Endothelial cell (in vitro differentiated cells): ENCODE measurements around the gene CD83. TPM values are rescaled to one million over a fixed set of nuclear protein-coding genes. Genes with fewer than 3 reads are reported as not detected.
"Not testable (repeated sequence)": the region's sequence is repeated elsewhere in the genome, so short reads cannot be mapped to it uniquely, and the experiment has no call there.

Experiments used
- DNase-seq: peaks from one replicate; pipeline ENCODE4 v3.0.0; 2021; ENCODE audit warnings: low spot score
- H3K27ac Mint-ChIP-seq: one replicate; pipeline ENCODE4 v1.8.0; 2021; ENCODE audit warnings: mixed read lengths, inconsistent platforms; ENCODE audit not compliant: unreplicated experiment
- H3K27me3 Mint-ChIP-seq: one replicate; pipeline ENCODE4 v1.8.0; 2021; ENCODE audit warnings: mild to moderate bottlenecking, moderate library complexity, mixed read lengths, inconsistent platforms; ENCODE audit not compliant: unreplicated experiment
- H3K36me3 Mint-ChIP-seq: one replicate; pipeline ENCODE4 v1.8.0; 2021; ENCODE audit warnings: mild to moderate bottlenecking, low read depth, mixed read lengths, inconsistent platforms; ENCODE audit not compliant: unreplicated experiment
- H3K4me1 Mint-ChIP-seq: one replicate; pipeline ENCODE4 v1.8.0; 2021; ENCODE audit warnings: mild to moderate bottlenecking, mixed read lengths, inconsistent platforms; ENCODE audit not compliant: unreplicated experiment
- H3K4me3 Mint-ChIP-seq: one replicate; pipeline ENCODE4 v1.8.0; 2021; ENCODE audit warnings: mild to moderate bottlenecking, mixed read lengths, inconsistent platforms; ENCODE audit not compliant: unreplicated experiment
- H3K9me3 Mint-ChIP-seq: one replicate; pipeline ENCODE4 v1.8.0; 2021; ENCODE audit warnings: mixed read lengths, inconsistent platforms; ENCODE audit not compliant: unreplicated experiment
- total RNA-seq: library from RNA; stranded (reverse); fragmentation: NEBNext Ultra II Directional; extraction: Animal tissue kit (Norgen Biotek cat#: 25700); gene quantifications from one replicate; pipeline ENCODE4 v1.2.1, GENCODE V29; 2021; ENCODE audit not compliant: unreplicated experiment
- TF ChIP-seq, protein P1 (sequence below): fragments of 200-600 bp; sonication (generic); IDR thresholded peaks from one replicate; pipeline ENCODE4 v1.5.0; 2021; ENCODE audit warnings: antibody characterized with exemption; ENCODE audit not compliant: unreplicated experiment

The CD83 gene
- total RNA-seq, 1 donor from 2014 or later, result 4.3 TPM

DNA sequence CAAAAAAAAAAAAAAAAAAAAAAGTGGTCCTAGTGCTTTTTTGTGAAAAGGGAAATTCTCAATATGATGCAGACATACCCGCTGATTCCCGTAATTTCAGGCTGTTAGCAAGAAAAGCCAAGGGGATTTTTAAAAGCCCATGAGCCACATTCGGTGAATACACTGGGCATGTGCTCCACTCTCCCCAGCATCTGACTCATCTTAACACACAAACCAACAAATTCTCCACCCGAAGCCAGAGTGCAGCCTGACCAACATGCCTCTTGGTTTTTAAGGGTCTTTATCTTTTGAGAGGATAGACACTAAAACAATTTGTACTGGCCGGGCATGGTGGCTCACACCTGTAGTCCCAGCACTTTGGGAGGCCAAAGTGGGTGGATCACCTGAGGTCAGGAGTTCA is 45.5 kb upstream of the CD83 start:
- Mint-ChIP-seq H3K36me3 (no peaks in the 10 kb centered on the region), H3K9me3 (no peaks in the 10 kb centered on the region), H3K27ac (no peak overlapping the region), H3K4me1 (peaks cover 7% of the 10 kb centered on the region), H3K27me3 (peaks cover 3% of the 10 kb centered on the region), H3K4me3 (no peak overlapping the region)
- TF ChIP-seq, protein P1, sequence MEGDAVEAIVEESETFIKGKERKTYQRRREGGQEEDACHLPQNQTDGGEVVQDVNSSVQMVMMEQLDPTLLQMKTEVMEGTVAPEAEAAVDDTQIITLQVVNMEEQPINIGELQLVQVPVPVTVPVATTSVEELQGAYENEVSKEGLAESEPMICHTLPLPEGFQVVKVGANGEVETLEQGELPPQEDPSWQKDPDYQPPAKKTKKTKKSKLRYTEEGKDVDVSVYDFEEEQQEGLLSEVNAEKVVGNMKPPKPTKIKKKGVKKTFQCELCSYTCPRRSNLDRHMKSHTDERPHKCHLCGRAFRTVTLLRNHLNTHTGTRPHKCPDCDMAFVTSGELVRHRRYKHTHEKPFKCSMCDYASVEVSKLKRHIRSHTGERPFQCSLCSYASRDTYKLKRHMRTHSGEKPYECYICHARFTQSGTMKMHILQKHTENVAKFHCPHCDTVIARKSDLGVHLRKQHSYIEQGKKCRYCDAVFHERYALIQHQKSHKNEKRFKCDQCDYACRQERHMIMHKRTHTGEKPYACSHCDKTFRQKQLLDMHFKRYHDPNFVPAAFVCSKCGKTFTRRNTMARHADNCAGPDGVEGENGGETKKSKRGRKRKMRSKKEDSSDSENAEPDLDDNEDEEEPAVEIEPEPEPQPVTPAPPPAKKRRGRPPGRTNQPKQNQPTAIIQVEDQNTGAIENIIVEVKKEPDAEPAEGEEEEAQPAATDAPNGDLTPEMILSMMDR, result no peak
- no peak for DNase-seq

DNA sequence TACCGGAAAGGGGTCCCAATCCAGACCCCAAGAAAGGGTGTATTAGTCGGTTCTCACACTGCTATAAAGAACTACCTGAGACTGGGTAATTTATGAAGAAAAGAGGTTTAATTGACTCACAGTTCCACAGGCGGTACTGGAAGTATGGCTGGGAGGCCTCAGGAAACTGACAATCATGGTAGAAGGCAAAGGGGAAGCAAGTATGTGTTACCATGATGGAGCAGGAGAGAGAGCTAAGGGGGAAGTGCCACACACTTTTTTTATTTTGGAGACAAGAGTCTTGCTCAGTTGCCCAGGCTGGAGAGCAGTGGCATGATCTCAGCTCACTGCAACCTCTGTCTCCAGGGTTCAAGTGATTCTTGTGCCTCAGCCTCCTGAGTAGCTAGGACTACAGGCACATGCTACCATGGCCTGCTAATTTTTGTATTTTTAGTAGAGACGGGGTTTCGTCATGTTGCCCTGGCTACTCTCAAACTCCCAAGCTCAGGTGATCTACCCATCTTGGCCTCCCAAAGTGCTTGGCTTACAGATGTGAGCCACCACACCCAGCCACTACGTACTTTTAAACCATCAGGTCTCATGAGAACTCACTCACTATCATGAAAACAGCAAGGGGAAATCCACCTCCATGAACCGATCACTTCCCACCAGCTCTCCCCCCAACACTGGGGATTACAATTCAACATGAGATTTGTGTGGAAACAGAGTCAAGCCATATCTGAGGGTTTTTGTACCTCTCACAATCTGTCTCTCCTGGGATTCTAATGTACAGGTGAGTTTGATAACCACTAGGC is 43.8 kb upstream of the CD83 start:
- DNase-seq, H3K4me1 Mint-ChIP-seq, H3K36me3 Mint-ChIP-seq, H3K27me3 Mint-ChIP-seq, H3K9me3 Mint-ChIP-seq, H3K27ac Mint-ChIP-seq, H3K4me3 Mint-ChIP-seq: not testable (repeated sequence)

DNA sequence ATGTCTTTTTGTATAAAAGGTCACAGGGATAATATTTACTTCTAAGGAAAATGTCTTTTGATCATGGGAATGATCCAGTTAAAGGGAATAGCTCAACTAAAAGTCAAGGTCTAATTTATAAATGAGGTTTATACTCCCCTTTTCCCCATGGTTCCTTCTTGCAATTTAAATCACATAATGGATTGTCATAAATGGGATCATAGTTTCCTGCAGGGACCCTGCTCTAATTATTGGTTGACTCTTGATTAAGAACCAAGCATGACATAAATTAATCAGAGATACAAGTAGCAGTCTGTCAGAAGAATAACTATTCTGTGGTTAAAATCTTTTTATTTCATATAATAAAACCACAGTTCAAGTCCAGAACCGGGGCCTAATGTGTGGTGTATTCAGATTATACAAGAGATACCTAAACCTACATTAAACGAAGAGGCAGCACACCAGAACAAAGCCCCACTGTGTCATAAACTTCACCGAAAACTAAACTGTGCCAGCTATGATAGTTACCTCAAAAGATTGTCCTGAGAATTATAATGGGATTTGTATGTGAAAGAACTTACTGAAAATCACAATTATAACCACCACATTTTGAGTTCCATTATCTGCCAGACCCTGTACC is 43.0 kb upstream of the CD83 start:
- no peaks in the 10 kb centered on the region for H3K9me3 Mint-ChIP-seq
- TF ChIP-seq, protein P1, result no peak

DNA sequence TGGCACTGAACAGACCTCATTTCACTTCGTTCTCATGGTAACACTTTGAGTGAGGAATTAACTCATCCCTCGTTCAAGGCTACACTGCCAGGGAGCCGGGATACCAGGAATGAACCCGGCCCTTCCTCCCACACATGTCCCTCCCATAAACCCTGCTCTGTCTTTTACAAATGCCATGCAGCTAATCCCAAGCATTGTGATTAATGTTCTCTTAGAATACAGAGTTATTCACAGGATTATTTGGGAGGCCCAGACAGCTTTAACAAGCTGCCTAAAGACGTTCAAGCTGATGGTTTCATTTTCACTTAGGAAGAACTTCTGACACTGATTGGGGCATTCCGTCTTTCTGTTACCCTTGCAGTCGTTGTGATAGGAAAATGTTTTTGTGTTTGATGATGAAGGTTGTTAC is 42.5 kb upstream of the CD83 start:
- H3K36me3 Mint-ChIP-seq, result no peaks in the 10 kb centered on the region
- TF ChIP-seq, protein P1, result no peak
- peaks cover 3% of the 10 kb centered on the region for H3K27me3 Mint-ChIP-seq
- no peak for DNase-seq
- H3K27ac Mint-ChIP-seq, result no peak overlapping the region
- peaks cover 7% of the 10 kb centered on the region for H3K4me1 Mint-ChIP-seq
- H3K4me3 Mint-ChIP-seq, result no peak overlapping the region
- no peaks in the 10 kb centered on the region for H3K9me3 Mint-ChIP-seq

More for the DNA sequence above, 43.0 kb upstream of the CD83 start:
- H3K27me3 Mint-ChIP-seq, result peaks cover 3% of the 10 kb centered on the region
- H3K4me3 Mint-ChIP-seq, result no peak overlapping the region
- no peak overlapping the region for H3K27ac Mint-ChIP-seq
- no peak for DNase-seq
- peaks cover 7% of the 10 kb centered on the region for H3K4me1 Mint-ChIP-seq
- no peaks in the 10 kb centered on the region for H3K36me3 Mint-ChIP-seq

DNA sequence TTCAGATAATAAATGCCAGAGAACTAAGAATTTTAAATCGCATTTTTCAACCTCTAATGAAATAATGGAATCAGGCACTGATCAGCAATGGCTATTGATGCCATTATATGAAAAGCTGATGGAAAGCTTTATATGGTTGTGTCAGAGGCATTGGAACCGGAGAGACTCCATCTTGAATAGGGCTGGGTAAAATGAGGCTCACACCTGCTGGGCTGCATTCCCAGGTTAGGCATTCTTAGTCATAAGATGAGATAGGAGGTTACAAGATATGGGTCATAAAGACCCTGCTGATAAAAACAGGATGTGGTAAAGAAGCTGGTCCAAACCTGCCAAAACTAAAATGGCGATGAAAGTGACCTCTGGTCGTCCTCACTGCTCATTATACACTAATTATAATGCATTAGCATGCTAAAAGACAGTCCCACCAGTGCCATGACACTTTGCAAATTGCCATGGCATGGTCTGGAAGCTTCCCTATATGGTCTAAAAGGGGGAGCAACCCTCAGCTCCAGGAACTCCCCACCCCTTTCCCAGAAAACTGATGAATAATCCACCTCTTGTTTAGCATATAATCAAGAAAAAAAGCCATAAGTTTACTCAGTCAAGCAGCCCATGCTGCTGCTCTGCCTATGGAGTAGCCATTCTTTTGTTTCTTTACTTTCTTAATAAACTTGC is 40.2 kb upstream of the CD83 start:
- Mint-ChIP-seq H3K27ac (no peak overlapping the region), H3K36me3 (no peaks in the 10 kb centered on the region), H3K9me3 (no peaks in the 10 kb centered on the region), H3K27me3 (peaks cover 3% of the 10 kb centered on the region), H3K4me3 (no peak overlapping the region), H3K4me1 (peaks cover 2% of the 10 kb centered on the region)
- TF ChIP-seq, protein P1, result no peak
- no peak for DNase-seq
